ENCODE data around the gene CFAP107.

GRCh38 chr1:12714710-12715475 is 31.1 kb upstream of the CFAP107 start:
- TF ChIP-seq CTCF (IDR thresholded peaks at IDR 0.05) (no peak), POLR2A (IDR thresholded peaks at IDR 0.05) (no peak)

Measured in tibial nerve (tissue), 3 donors.